Kidney epithelial cell (primary cell): ENCODE data around the gene IQGAP3. TPM values are rescaled to one million over a fixed set of nuclear protein-coding genes. Genes with fewer than 3 reads are reported as not detected.
A peak's percentile ranks its signal among the peaks of the same experiment; 100 is the strongest.
"Not testable (repeated sequence)": the region's sequence is repeated elsewhere in the genome, so short reads cannot be mapped to it uniquely, and the experiment has no call there.

Source experiments
- DNase-seq: peaks from one replicate; pipeline ENCODE4 v3.0.0-alpha.2; 2010; ENCODE audit warnings: low read depth
- H3K27me3 ChIP-seq: 2 replicates; pipeline ENCODE4 v1.6.0; 2011; ENCODE audit warnings: low read length; ENCODE audit not compliant: control insufficient read depth, insufficient read depth
- H3K36me3 ChIP-seq: 2 replicates; pipeline ENCODE4 v1.5.1; 2011; ENCODE audit warnings: low read length; ENCODE audit not compliant: control insufficient read depth, insufficient read depth
- H3K4me3 ChIP-seq: 2 replicates; pipeline ENCODE4 v1.5.1; 2011; ENCODE audit warnings: low read depth, mild to moderate bottlenecking, control low read depth, low read length
- CTCF ChIP-seq: IDR thresholded peaks from 2 replicates; pipeline ENCODE4 v1.5.1; 2011; ENCODE audit warnings: mild to moderate bottlenecking, moderate library complexity, low read length, control low read depth, inconsistent platforms; ENCODE audit not compliant: insufficient read depth, poor library complexity, severe bottlenecking
- total RNA-seq: library from RNA; depleted of rRNA; stranded (reverse); fragments of >200 nt; gene quantifications from 2 replicates; pipeline ENCODE4 v1.2.3, GENCODE V29; 2015

The IQGAP3 gene
- total RNA-seq, 1 donor from 2014 or later: 8.0 TPM

DNA sequence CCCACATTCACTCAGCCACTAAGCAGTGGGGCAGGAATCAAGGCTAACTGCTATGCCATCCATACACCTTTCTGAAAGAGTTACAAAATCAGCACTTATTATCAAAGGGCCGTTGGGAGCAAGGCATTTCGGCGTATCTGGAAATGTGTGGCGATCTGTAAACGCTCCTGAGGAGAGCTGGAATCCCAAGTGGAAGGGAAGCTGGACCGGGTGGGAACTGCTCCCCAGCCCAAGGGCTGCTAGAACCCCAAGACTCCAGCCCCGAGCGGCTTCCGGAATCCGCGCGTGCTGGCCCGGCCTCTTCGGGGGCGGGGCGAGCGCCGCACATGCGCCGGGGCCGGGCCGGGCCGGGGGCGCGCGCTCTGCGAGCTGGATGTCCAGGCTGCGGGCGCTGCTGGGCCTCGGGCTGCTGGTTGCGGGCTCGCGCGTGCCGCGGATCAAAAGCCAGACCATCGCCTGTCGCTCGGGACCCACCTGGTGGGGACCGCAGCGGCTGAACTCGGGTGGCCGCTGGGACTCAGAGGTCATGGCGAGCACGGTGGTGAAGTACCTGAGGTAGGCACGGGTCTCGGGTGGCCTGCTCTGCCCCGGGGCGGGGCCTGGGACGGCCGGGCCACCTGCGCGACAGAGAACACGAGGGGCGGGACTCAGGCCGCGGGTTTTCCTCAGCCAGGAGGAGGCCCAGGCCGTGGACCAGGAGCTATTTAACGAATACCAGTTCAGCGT is 19.2 kb upstream of the IQGAP3 start, which contains the start of gene NAXE:
NAXE (plus strand) TSS at position 345 of the 726 bp plus-strand sequence; CDS start at position 374, 29 bp downstream.
- no peak for DNase-seq
- TF ChIP-seq CTCF: no peak
- Histone ChIP-seq H3K36me3 (peaks cover 4% of the 10 kb centered on the region), H3K27me3 (no peaks in the 10 kb centered on the region), H3K4me3 (peak within 1 kb of the TSS; percentile 74)

DNA sequence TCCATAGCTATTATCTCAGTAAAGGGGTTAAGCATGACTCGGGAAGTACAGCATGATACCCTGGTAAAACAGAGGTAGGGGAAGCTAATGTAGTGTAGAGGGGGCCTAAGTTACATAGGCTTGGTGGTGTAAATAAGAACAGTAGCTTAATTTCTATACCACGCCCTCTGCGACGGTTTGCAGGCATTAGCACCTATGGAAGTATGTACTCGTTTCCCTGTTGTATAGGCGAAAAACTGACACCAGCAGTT is 18.7 kb upstream of the IQGAP3 start:
- peaks cover 4% of the 10 kb centered on the region for H3K36me3 ChIP-seq
- H3K4me3 ChIP-seq: peak overlapping the region; percentile 74
- DNase-seq: no peak
- TF ChIP-seq CTCF: no peak
- H3K27me3 ChIP-seq: peaks cover 2% of the 10 kb centered on the region

- H3K4me3 ChIP-seq: no peak overlapping the region
- peaks cover 2% of the 10 kb centered on the region for H3K27me3 ChIP-seq
- DNase-seq: no peak
- no peak for TF ChIP-seq CTCF
- H3K36me3 ChIP-seq: peaks cover 2% of the 10 kb centered on the region
Measured at GRCh38 chr1:156590326-156591180, 18.2 kb upstream of the IQGAP3 start.

DNA sequence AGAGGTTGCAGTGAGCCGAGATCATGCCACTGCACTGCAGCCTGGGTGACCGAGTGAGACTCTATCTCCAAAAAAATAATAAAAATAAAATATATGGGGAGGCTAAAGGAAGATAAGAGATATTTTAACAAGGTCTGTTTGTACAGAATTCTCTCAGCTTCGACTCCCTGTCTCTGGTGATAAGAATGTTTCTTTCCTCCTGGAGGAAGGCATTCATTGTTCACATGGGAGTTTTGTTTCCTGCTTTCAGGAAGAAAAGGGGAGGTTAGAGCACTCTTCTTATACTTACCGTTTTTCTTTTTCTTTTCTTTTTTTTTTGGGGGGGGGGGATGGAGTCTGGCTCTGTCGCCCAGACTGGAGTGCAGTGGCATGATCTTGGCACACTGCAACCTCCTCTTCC is 17.2 kb upstream of the IQGAP3 start:
- Histone ChIP-seq H3K4me3 (no peak overlapping the region), H3K36me3 (peaks cover 2% of the 10 kb centered on the region), H3K27me3 (peaks cover 2% of the 10 kb centered on the region)
- no peak for DNase-seq
- TF ChIP-seq CTCF: no peak

DNA sequence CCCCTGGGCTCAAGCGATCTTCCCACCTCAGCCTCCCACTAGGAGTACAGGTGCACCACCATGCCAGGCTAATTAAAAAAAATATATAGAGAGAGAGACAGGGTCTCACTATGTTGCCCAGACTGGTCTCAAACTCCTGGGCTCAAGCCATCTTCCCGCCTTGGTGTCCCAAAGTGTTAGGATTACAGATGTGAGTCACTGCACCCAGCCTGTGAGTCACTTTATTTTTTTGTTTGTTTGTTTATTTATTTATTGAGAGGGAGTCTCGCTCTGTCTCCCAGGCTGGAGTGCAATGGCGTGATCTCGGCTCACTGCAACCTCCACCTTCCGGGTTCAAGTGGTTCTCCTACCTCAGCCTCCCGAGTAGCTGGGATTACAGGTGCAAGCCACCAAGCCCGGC is 15.6 kb upstream of the IQGAP3 start:
- not testable (repeated sequence) for H3K36me3 ChIP-seq, H3K27me3 ChIP-seq, DNase-seq, H3K4me3 ChIP-seq

DNA sequence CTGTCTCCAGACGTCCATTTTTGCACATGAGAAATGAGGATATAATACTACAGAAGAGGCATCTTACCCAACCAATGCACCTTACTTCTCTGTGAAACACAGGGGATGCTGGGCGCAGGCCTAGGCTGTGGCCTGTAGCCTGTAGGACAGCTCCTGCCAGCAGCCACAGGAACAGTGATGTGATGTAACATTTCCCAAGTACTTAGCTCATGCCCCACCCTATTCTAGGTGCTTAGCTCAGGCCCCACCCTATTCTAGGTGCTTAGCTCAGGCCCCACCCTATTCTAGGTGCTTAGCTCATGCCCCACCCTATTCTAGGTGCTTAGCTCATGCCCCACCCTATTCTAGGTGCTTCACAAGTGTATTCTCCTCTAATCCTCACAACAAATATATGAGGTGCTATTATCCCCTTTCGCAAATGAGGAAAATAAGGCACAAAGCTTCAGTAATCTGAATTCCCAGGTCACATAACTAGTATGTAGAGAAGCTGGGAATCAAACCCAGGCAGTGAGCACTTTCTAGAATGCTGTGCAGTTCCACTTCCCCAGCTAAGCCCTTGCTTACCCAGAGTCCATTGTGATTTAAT is 14.6 kb upstream of the IQGAP3 start:
- TF ChIP-seq CTCF: no peak
- Histone ChIP-seq H3K4me3 (no peak overlapping the region), H3K27me3 (peaks cover 2% of the 10 kb centered on the region), H3K36me3 (no peaks in the 10 kb centered on the region)
- no peak for DNase-seq
